GM18508 (cell line): Measurements from ENCODE around the gene CALR.
"Not testable (repeated sequence)": the region's sequence is repeated elsewhere in the genome, so short reads cannot be mapped to it uniquely, and the experiment has no call there.

Source experiments
- ATAC-seq: cut with Tn5 transposase; IDR thresholded peaks from one replicate; pipeline ENCODE4 v1.9.1; 2021; ENCODE audit warnings: moderate number of reproducible peaks; ENCODE audit not compliant: insufficient read depth, unreplicated experiment

Gene CALR

GRCh38 chr19:12974301-12975220 is 36.2 kb downstream of the CALR start:
- ATAC-seq, result no peak

GRCh38 chr19:12975221-12975741 is 36.9 kb downstream of the CALR start:
- ATAC-seq, result no peak

GRCh38 chr19:12976109-12976508 is 37.7 kb downstream of the CALR start:
- not testable (repeated sequence) for ATAC-seq

GRCh38 chr19:12979974-12980373 is 41.6 kb downstream of the CALR start:
- ATAC-seq, result no peak

- no peak for ATAC-seq
Measured at GRCh38 chr19:12982648-12983047, 44.2 kb downstream of the CALR start.

- ATAC-seq, result no peak
Measured at GRCh38 chr19:12983091-12983490, 44.7 kb downstream of the CALR start.

GRCh38 chr19:12983542-12984142 is 45.2 kb downstream of the CALR start:
- no peak for ATAC-seq

- no peak for ATAC-seq
Measured at GRCh38 chr19:12984143-12984627, 45.8 kb downstream of the CALR start.

GRCh38 chr19:12984683-12985048 is 46.3 kb downstream of the CALR start:
- no peak for ATAC-seq

- no peak for ATAC-seq
Measured at GRCh38 chr19:12985049-12985776, 46.8 kb downstream of the CALR start.

GRCh38 chr19:12986726-12987125 is 48.3 kb downstream of the CALR start:
- ATAC-seq, result no peak

GRCh38 chr19:12987190-12987589 is 48.8 kb downstream of the CALR start:
- no peak for ATAC-seq

GRCh38 chr19:12987781-12988180 is 49.4 kb downstream of the CALR start:
- ATAC-seq, result no peak

- no peak for ATAC-seq
Measured at GRCh38 chr19:12990431-12990830, 52.0 kb downstream of the CALR start.

- no peak for ATAC-seq
Measured at GRCh38 chr19:12990853-12991252, 52.4 kb downstream of the CALR start.

GRCh38 chr19:12991296-12991695 is 52.9 kb downstream of the CALR start:
- ATAC-seq, result no peak

GRCh38 chr19:12992729-12993128 is 54.3 kb downstream of the CALR start:
- ATAC-seq, result no peak

GRCh38 chr19:12993562-12993961 is 55.2 kb downstream of the CALR start:
- ATAC-seq, result no peak
